Astrocyte (in vitro differentiated cells and primary cell): ENCODE results near the gene EFNA5. TPM values are rescaled to one million over a fixed set of nuclear protein-coding genes. Genes with fewer than 3 reads are reported as not detected.

Source experiments
- DNase-seq: peaks from one replicate; pipeline ENCODE4 v3.0.0-alpha.2; 2010; ENCODE audit warnings: low read depth
- FAIRE-seq: peaks from 2 replicates; lab custom pipeline; 2011; peaks lifted over from hg19 to GRCh38; lab: Jason Lieb, UNC
- H2AFZ ChIP-seq: 2 replicates; pipeline ENCODE4 v1.6.0; 2012; ENCODE audit warnings: low read depth, low read length, inconsistent platforms
- H3K27ac ChIP-seq: 2 replicates; pipeline ENCODE4 v1.5.1; 2011; ENCODE audit warnings: low read depth, low read length, inconsistent platforms
- H3K27me3 ChIP-seq: 2 replicates; pipeline ENCODE4 v1.6.0; 2011; ENCODE audit warnings: low read length, inconsistent platforms; ENCODE audit not compliant: insufficient read depth
- H3K36me3 ChIP-seq: 2 replicates; pipeline ENCODE4 v1.5.1; 2011; ENCODE audit warnings: low read length, inconsistent platforms; ENCODE audit not compliant: insufficient read depth
- H3K4me1 ChIP-seq: 2 replicates; pipeline ENCODE4 v1.5.1; 2011; ENCODE audit warnings: low read length, inconsistent platforms; ENCODE audit not compliant: insufficient read depth
- H3K4me2 ChIP-seq: 2 replicates; pipeline ENCODE4 v1.6.0; 2012; ENCODE audit warnings: low read length, inconsistent platforms
- H3K4me3 ChIP-seq: 2 replicates; pipeline ENCODE4 v1.5.1; 2011; ENCODE audit warnings: low read depth, mild to moderate bottlenecking, low read length, inconsistent platforms; ENCODE audit not compliant: insufficient read depth
- H3K79me2 ChIP-seq: 2 replicates; pipeline ENCODE4 v1.6.0; 2012; ENCODE audit warnings: mild to moderate bottlenecking, low read length, inconsistent platforms; ENCODE audit not compliant: insufficient read depth
- H3K9ac ChIP-seq: 2 replicates; pipeline ENCODE4 v1.6.0; 2012; ENCODE audit warnings: mild to moderate bottlenecking, low read length, inconsistent platforms
- H3K9me3 ChIP-seq: 2 replicates; pipeline ENCODE4 v1.5.1; 2012; ENCODE audit warnings: low read depth, mild to moderate bottlenecking, low read length, inconsistent platforms; ENCODE audit not compliant: insufficient read depth
- H4K20me1 ChIP-seq: 2 replicates; pipeline ENCODE4 v1.6.0; 2012; ENCODE audit warnings: low read length, inconsistent platforms; ENCODE audit not compliant: insufficient read depth
- H3K27ac Mint-ChIP-seq: one replicate; pipeline ENCODE4 v1.8.0; 2021; ENCODE audit warnings: mild to moderate bottlenecking, mixed read lengths; ENCODE audit not compliant: unreplicated experiment
- H3K27me3 Mint-ChIP-seq: one replicate; pipeline ENCODE4 v1.8.0; 2021; ENCODE audit warnings: low read depth, mixed read lengths; ENCODE audit not compliant: unreplicated experiment
- H3K36me3 Mint-ChIP-seq: one replicate; pipeline ENCODE4 v1.8.0; 2021; ENCODE audit warnings: low read depth, mixed read lengths; ENCODE audit not compliant: unreplicated experiment
- H3K4me1 Mint-ChIP-seq: one replicate; pipeline ENCODE4 v1.8.0; 2021; ENCODE audit warnings: low read depth, mixed read lengths; ENCODE audit not compliant: unreplicated experiment
- H3K4me3 Mint-ChIP-seq: one replicate; pipeline ENCODE4 v1.8.0; 2021; ENCODE audit warnings: mild to moderate bottlenecking, moderate library complexity, mixed read lengths; ENCODE audit not compliant: unreplicated experiment
- H3K9me3 Mint-ChIP-seq: one replicate; pipeline ENCODE4 v1.8.0; 2021; ENCODE audit warnings: mild to moderate bottlenecking, mixed read lengths; ENCODE audit not compliant: unreplicated experiment
- EZH2 ChIP-seq: IDR thresholded peaks from 2 replicates; pipeline ENCODE4 v1.6.1; 2012; ENCODE audit warnings: mild to moderate bottlenecking, low read length, inconsistent platforms; ENCODE audit not compliant: insufficient read depth
- total RNA-seq: library from RNA; stranded (reverse); gene quantifications from 2 replicates; pipeline ENCODE4 v1.2.1, GENCODE V29; 2021
- TF ChIP-seq, protein P1 (sequence below): IDR thresholded peaks from 2 replicates; pipeline ENCODE4 v1.5.1; 2011; ENCODE audit warnings: low read depth, mild to moderate bottlenecking, inconsistent platforms, low read length, moderate library complexity; ENCODE audit not compliant: insufficient read depth

EFNA5 gene
- total RNA-seq, 1 donor from 2014 or later: 59.3 TPM

GRCh38 chr5:107574287-107574686, 96.5 kb downstream of the EFNA5 start:
- Mint-ChIP-seq H3K4me3 (no peak overlapping the region), H3K36me3 (no peaks in the 10 kb centered on the region), H3K27ac (no peak overlapping the region), H3K27me3 (no peaks in the 10 kb centered on the region), H3K4me1 (peaks cover 61% of the 10 kb centered on the region), H3K9me3 (peaks cover 2% of the 10 kb centered on the region)
- TF ChIP-seq EZH2: no peak
- TF ChIP-seq, protein P1, sequence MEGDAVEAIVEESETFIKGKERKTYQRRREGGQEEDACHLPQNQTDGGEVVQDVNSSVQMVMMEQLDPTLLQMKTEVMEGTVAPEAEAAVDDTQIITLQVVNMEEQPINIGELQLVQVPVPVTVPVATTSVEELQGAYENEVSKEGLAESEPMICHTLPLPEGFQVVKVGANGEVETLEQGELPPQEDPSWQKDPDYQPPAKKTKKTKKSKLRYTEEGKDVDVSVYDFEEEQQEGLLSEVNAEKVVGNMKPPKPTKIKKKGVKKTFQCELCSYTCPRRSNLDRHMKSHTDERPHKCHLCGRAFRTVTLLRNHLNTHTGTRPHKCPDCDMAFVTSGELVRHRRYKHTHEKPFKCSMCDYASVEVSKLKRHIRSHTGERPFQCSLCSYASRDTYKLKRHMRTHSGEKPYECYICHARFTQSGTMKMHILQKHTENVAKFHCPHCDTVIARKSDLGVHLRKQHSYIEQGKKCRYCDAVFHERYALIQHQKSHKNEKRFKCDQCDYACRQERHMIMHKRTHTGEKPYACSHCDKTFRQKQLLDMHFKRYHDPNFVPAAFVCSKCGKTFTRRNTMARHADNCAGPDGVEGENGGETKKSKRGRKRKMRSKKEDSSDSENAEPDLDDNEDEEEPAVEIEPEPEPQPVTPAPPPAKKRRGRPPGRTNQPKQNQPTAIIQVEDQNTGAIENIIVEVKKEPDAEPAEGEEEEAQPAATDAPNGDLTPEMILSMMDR: no peak
- no peak overlapping the region for H2AFZ ChIP-seq
- H3K27ac ChIP-seq: no peak overlapping the region
- no peaks in the 10 kb centered on the region for H3K36me3 ChIP-seq
- no peak overlapping the region for H3K4me2 ChIP-seq
- H4K20me1 ChIP-seq: no peaks in the 10 kb centered on the region
- DNase-seq (no peak), FAIRE-seq (no peak)
- H3K9ac ChIP-seq: no peak overlapping the region
- H3K79me2 ChIP-seq: no peaks in the 10 kb centered on the region
- peaks cover 7% of the 10 kb centered on the region for H3K27me3 ChIP-seq
- no peak overlapping the region for H3K4me3 ChIP-seq
- H3K4me1 ChIP-seq: peaks cover 13% of the 10 kb centered on the region
- H3K9me3 ChIP-seq: no peaks in the 10 kb centered on the region

- Histone ChIP-seq H3K27me3 (peaks cover 7% of the 10 kb centered on the region), H2AFZ (no peak overlapping the region), H3K4me3 (no peak overlapping the region), H3K4me1 (peaks cover 13% of the 10 kb centered on the region), H3K36me3 (no peaks in the 10 kb centered on the region), H3K79me2 (no peaks in the 10 kb centered on the region), H3K9me3 (no peaks in the 10 kb centered on the region), H3K4me2 (peak overlapping the region; percentile 90), H3K27ac (no peak overlapping the region), H3K9ac (no peak overlapping the region), H4K20me1 (no peaks in the 10 kb centered on the region)
- Mint-ChIP-seq H3K27me3 (no peaks in the 10 kb centered on the region), H3K36me3 (no peaks in the 10 kb centered on the region), H3K9me3 (peaks cover 2% of the 10 kb centered on the region), H3K4me1 (peaks cover 63% of the 10 kb centered on the region), H3K4me3 (no peak overlapping the region), H3K27ac (peak overlapping the region; percentile 96)
- no peak for FAIRE-seq
- DNase-seq: no peak
- TF ChIP-seq, protein P1: no peak
- TF ChIP-seq EZH2: no peak
Observed at GRCh38 chr5:107572715-107573368, 97.9 kb downstream of the EFNA5 start.
